ENCODE results near the gene FLOT1.

FLOT1 gene

GRCh38 chr6:30683980-30684338 is 58.5 kb downstream of the FLOT1 start (continued):
- TF ChIP-seq ZNF114 (tag by site-specific recombination; IDR thresholded peaks at IDR 0.05), result no peak
- no peak for TF ChIP-seq ZBTB21 (tag by site-specific recombination; IDR thresholded peaks at IDR 0.05)
- no peak for TF ChIP-seq ZNF174 (tag by site-specific recombination; IDR thresholded peaks at IDR 0.05)
- TF ChIP-seq ZSCAN4 (tag by site-specific recombination; IDR thresholded peaks at IDR 0.05), result peak; percentile 24; the same call in 1 of the 2 replicates
- 0 out of 2 replicates have a peak, but pooled peaks have one; percentile 46 for TF ChIP-seq ZBTB8A (tag by site-specific recombination; IDR thresholded peaks at IDR 0.05)
- no peak for TF ChIP-seq ELK4 (IDR thresholded peaks at IDR 0.05; ENCODE audit: borderline replicate concordance, low read depth, low read length)
- no peak for TF ChIP-seq ZNF223 (tag by site-specific recombination; IDR thresholded peaks at IDR 0.05)
- TF ChIP-seq REST (tag by site-specific recombination; IDR thresholded peaks at IDR 0.05), result no peak
- TF ChIP-seq ZNF791 (tag by site-specific recombination; IDR thresholded peaks at IDR 0.05), result no peak
- TF ChIP-seq, protein P1, sequence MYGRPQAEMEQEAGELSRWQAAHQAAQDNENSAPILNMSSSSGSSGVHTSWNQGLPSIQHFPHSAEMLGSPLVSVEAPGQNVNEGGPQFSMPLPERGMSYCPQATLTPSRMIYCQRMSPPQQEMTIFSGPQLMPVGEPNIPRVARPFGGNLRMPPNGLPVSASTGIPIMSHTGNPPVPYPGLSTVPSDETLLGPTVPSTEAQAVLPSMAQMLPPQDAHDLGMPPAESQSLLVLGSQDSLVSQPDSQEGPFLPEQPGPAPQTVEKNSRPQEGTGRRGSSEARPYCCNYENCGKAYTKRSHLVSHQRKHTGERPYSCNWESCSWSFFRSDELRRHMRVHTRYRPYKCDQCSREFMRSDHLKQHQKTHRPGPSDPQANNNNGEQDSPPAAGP (tag by site-specific recombination; IDR thresholded peaks at IDR 0.05), result peak; percentile 29; the same call in 1 of the 2 replicates
- no peak for TF ChIP-seq ZNF473 (tag by site-specific recombination; IDR thresholded peaks at IDR 0.05)
- TF ChIP-seq ZNF23 (tag by site-specific recombination; IDR thresholded peaks at IDR 0.05; ENCODE audit: borderline replicate concordance), result no peak
- no peak for TF ChIP-seq YY1 (tag by site-specific recombination; IDR thresholded peaks at IDR 0.05)
- TF ChIP-seq ZNF514 (tag by site-specific recombination; IDR thresholded peaks at IDR 0.05), result no peak
- TF ChIP-seq TRIM28 (IDR thresholded peaks at IDR 0.05; ENCODE audit: borderline replicate concordance, low read length), result no peak
- peak; percentile 53 for TF ChIP-seq KLF1 (tag by site-specific recombination; IDR thresholded peaks at IDR 0.05)
- TF ChIP-seq ZNF610 (tag by site-specific recombination; IDR thresholded peaks at IDR 0.05; ENCODE audit: borderline replicate concordance), result no peak
- TF ChIP-seq, protein P2, sequence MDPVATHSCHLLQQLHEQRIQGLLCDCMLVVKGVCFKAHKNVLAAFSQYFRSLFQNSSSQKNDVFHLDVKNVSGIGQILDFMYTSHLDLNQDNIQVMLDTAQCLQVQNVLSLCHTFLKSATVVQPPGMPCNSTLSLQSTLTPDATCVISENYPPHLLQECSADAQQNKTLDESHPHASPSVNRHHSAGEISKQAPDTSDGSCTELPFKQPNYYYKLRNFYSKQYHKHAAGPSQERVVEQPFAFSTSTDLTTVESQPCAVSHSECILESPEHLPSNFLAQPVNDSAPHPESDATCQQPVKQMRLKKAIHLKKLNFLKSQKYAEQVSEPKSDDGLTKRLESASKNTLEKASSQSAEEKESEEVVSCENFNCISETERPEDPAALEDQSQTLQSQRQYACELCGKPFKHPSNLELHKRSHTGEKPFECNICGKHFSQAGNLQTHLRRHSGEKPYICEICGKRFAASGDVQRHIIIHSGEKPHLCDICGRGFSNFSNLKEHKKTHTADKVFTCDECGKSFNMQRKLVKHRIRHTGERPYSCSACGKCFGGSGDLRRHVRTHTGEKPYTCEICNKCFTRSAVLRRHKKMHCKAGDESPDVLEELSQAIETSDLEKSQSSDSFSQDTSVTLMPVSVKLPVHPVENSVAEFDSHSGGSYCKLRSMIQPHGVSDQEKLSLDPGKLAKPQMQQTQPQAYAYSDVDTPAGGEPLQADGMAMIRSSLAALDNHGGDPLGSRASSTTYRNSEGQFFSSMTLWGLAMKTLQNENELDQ (tag by site-specific recombination; IDR thresholded peaks at IDR 0.05; ENCODE audit: low read depth), result no peak
